Neuronal stem cell (in vitro differentiated cells): ENCODE results near the gene ICAM1.
A peak's percentile ranks its signal among the peaks of the same experiment; 100 is the strongest.
"Not testable (repeated sequence)": the region's sequence is repeated elsewhere in the genome, so short reads cannot be mapped to it uniquely, and the experiment has no call there.

ENCODE experiments used
- DNase-seq: peaks from one replicate; pipeline ENCODE4 v3.0.0-alpha.2; 2013; ENCODE audit warnings: low spot score
- H2AFZ ChIP-seq: one replicate; pipeline ENCODE4 v1.6.1; 2013; ENCODE audit warnings: mild to moderate bottlenecking, low read length, inconsistent platforms
- H2AK5ac ChIP-seq: 2 replicates; pipeline ENCODE4 v1.6.1; 2013; ENCODE audit warnings: low read depth, mild to moderate bottlenecking, inconsistent platforms, low read length, moderate library complexity, mixed read lengths
- H2BK120ac ChIP-seq: 2 replicates; pipeline ENCODE4 v1.6.1; 2013; ENCODE audit warnings: low read depth, mild to moderate bottlenecking, inconsistent platforms, low read length, moderate library complexity, mixed read lengths
- H2BK12ac ChIP-seq: one replicate; pipeline ENCODE4 v1.6.1; 2013; ENCODE audit warnings: low read length, inconsistent platforms
- H2BK15ac ChIP-seq: 2 replicates; pipeline ENCODE4 v1.6.1; 2013; ENCODE audit warnings: mild to moderate bottlenecking, low read length, inconsistent platforms, mixed read lengths
- H2BK5ac ChIP-seq: one replicate; pipeline ENCODE4 v1.6.1; 2013; ENCODE audit warnings: inconsistent platforms, mild to moderate bottlenecking, low read length, moderate library complexity
- H3K14ac ChIP-seq: one replicate; pipeline ENCODE4 v1.6.1; 2013; ENCODE audit warnings: low read length, inconsistent platforms
- H3K18ac ChIP-seq: 2 replicates; pipeline ENCODE4 v1.6.1; 2013; ENCODE audit warnings: low read length, inconsistent platforms
- H3K23ac ChIP-seq: 2 replicates; pipeline ENCODE4 v1.6.1; 2013; ENCODE audit warnings: low read depth, mild to moderate bottlenecking, mixed read lengths, low read length, inconsistent platforms; ENCODE audit not compliant: poor library complexity
- H3K27ac ChIP-seq: replicated peaks from 3 replicates; pipeline ENCODE4 v1.5.1; 2013; ENCODE audit warnings: low read length, inconsistent platforms
- H3K27me3 ChIP-seq, 3 experiments: 2 replicates each; pipeline ENCODE4 v1.6.1; 2013; ENCODE audit warnings: low read length in 3 of 3, mild to moderate bottlenecking in 2 of 3, inconsistent platforms in 1 of 3, low read depth in 1 of 3, mixed read lengths in 1 of 3, moderate library complexity in 1 of 3; ENCODE audit not compliant: control insufficient read depth in 3 of 3, insufficient read depth in 3 of 3
- H3K36me3 ChIP-seq, 2 donors: replicated peaks in 1 of 2; 2 replicates each; pipeline ENCODE4 v1.6.1; 2013; ENCODE audit warnings: low read length in 2 of 2; ENCODE audit not compliant: control insufficient read depth in 2 of 2, insufficient read depth in 2 of 2
- H3K4ac ChIP-seq: 2 replicates; pipeline ENCODE4 v1.6.1; 2013; ENCODE audit warnings: inconsistent platforms, mild to moderate bottlenecking, low read length, moderate library complexity
- H3K4me1 ChIP-seq, 2 donors: 1 replicate in 1 of 2; 2 replicates in 1 of 2; pipeline ENCODE4 v1.6.1; 2013; ENCODE audit warnings: low read length in 2 of 2, low read depth in 1 of 2; ENCODE audit not compliant: control insufficient read depth in 2 of 2, insufficient read depth in 1 of 2
- H3K4me2 ChIP-seq: one replicate; pipeline ENCODE4 v1.6.1; 2013; ENCODE audit warnings: mild to moderate bottlenecking, low read length, inconsistent platforms; ENCODE audit not compliant: insufficient read depth, poor library complexity, severe bottlenecking
- H3K4me3 ChIP-seq, 2 donors: 2 replicates each; pipeline ENCODE4 v1.5.1; 2013; ENCODE audit warnings: low read length in 2 of 2, mild to moderate bottlenecking in 2 of 2, inconsistent platforms in 1 of 2, moderate library complexity in 1 of 2
- H3K79me1 ChIP-seq: one replicate; pipeline ENCODE4 v1.6.1; 2013; ENCODE audit warnings: low read depth, mild to moderate bottlenecking, inconsistent platforms, low read length, moderate library complexity
- H3K9ac ChIP-seq: one replicate; pipeline ENCODE4 v1.6.1; 2013; ENCODE audit warnings: mild to moderate bottlenecking, low read depth, low read length, inconsistent platforms; ENCODE audit not compliant: poor library complexity
- H3K9me3 ChIP-seq, 2 donors: replicated peaks in 1 of 2; 2 replicates each; pipeline versions ENCODE3 to v1.6.1; 2013; ENCODE audit warnings: low read length in 2 of 2, mild to moderate bottlenecking in 2 of 2, inconsistent platforms in 1 of 2, low read depth in 1 of 2, mixed read lengths in 1 of 2, moderate library complexity in 1 of 2; ENCODE audit not compliant: control insufficient read depth in 2 of 2, insufficient read depth in 1 of 2
- H4K8ac ChIP-seq: one replicate; pipeline ENCODE4 v1.6.1; 2013; ENCODE audit warnings: low read depth, mild to moderate bottlenecking, inconsistent platforms, low read length, moderate library complexity
- H4K91ac ChIP-seq: one replicate; pipeline ENCODE4 v1.6.1; 2013; ENCODE audit warnings: low read length, low read depth, mild to moderate bottlenecking, inconsistent platforms; ENCODE audit not compliant: poor library complexity
- WGBS, 2 donors: extraction: QIAGEN DNeasy Blood & Tissue Kit; methylation state at CpG; one replicate each; pipeline ENCODE4 v1.1.7; 2013; ENCODE audit warnings: missing lambda C conversion rate in 2 of 2, mixed read lengths in 1 of 2; ENCODE audit not compliant: insufficient read length in 2 of 2, insufficient replicate concordance in 1 of 2; ENCODE audit errors: extremely low coverage in 2 of 2; 5-methylcytosine and 5-hydroxymethylcytosine counted together

The ICAM1 gene

GRCh38 chr19:10231612-10232228 is 39.2 kb upstream of the ICAM1 start:
- H3K27me3 ChIP-seq: no peaks in the 10 kb centered on the region
- peaks cover 8 to 22% of the 10 kb centered on the region in 2 donors for H3K4me1 ChIP-seq
- peak overlapping the region; percentile 98 for H2AFZ ChIP-seq
- H2BK15ac ChIP-seq: peak overlapping the region; percentile 45
- H2BK12ac ChIP-seq: peak overlapping the region; percentile 34
- H2BK5ac ChIP-seq: no peak overlapping the region
- no peak overlapping the region for H3K9ac ChIP-seq
- H3K23ac ChIP-seq: no peak overlapping the region
- no peak overlapping the region for H3K14ac ChIP-seq
- no peak overlapping the region for H3K27ac ChIP-seq
- H2AK5ac ChIP-seq: peak overlapping the region; percentile 47
- H2BK120ac ChIP-seq: no peak overlapping the region
- no peaks in the 10 kb centered on the region for H3K9me3 ChIP-seq
- H3K79me1 ChIP-seq: peaks cover 14% of the 10 kb centered on the region
- no CpG with 5 or more reads among the region's 8 CpGs for WGBS, 2 donors
- peak overlapping the region; percentile 57 to 92 for H3K4me3 ChIP-seq
- no peak overlapping the region for H4K8ac ChIP-seq
- peaks cover 0 to 4% of the 10 kb centered on the region in 2 donors for H3K36me3 ChIP-seq
- peak overlapping the region; percentile 30 for H4K91ac ChIP-seq
- no peak for DNase-seq
- no peak overlapping the region for H3K18ac ChIP-seq
- H3K4me2 ChIP-seq: peak overlapping the region; percentile 91
- no peak overlapping the region for H3K4ac ChIP-seq

DNA sequence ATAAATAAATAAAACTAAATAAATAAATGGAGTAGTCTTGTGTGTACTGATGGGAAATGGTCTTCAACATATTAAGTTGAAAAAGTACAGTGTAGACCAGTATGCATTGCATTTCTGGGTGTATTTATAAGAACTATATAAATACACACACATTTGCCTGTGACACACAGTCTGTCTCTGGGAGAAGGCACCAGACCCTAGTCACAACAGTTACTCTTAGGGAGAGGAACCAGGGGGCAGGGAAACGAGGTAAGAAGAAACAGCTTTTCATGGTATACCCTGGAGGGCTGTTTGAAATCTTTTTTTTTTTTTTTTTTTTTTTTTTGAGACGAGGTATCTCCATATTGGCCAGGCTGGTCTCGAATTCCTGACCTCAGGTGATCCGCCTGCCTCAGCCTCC is 37.0 kb upstream of the ICAM1 start:
- Histone ChIP-seq H2BK5ac (no peak overlapping the region), H2AFZ (no peak overlapping the region), H3K4me1 (peaks cover 4 to 16% of the 10 kb centered on the region in 2 donors), H3K27me3 (no peaks in the 10 kb centered on the region), H3K4me3 (no peak overlapping the region), H4K8ac (no peak overlapping the region), H3K9me3 (no peaks in the 10 kb centered on the region), H3K18ac (no peak overlapping the region), H3K23ac (no peak overlapping the region), H3K27ac (no peak overlapping the region), H4K91ac (no peak overlapping the region), H3K4ac (no peak overlapping the region), H3K14ac (no peak overlapping the region), H3K9ac (no peak overlapping the region), H3K4me2 (no peak overlapping the region), H3K36me3 (no peaks in the 10 kb centered on the region), H2BK120ac (no peak overlapping the region), H2AK5ac (no peak overlapping the region), H3K79me1 (peaks cover 9% of the 10 kb centered on the region), H2BK15ac (no peak overlapping the region), H2BK12ac (no peak overlapping the region)
- DNase-seq: no peak
- WGBS, 2 donors: no CpG with 5 or more reads among the region's 4 CpGs

DNA sequence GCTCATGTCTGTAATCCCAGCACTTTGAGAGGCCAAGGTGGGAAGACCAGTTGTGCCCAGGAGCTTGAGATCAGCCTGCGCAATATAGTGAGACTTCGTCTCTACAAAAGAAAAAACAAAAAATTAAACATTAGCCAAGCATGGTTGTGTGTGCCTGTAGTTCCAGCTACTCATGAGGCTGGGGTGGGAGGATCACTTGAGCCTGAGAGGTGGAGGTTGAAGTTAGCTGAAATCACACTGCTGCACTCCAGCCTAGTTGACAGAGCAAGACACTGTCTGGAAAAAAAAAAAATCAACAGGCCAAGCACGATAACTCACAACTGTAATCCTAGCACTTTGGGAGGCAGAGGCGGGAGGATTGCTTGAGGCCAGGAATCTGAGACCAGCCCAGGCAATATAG is 35.9 kb upstream of the ICAM1 start:
- Histone ChIP-seq H3K23ac (no peak overlapping the region), H2AK5ac (no peak overlapping the region), H3K9me3 (no peaks in the 10 kb centered on the region), H3K4me3 (no peak overlapping the region), H3K36me3 (no peaks in the 10 kb centered on the region), H3K18ac (no peak overlapping the region), H3K27ac (no peak overlapping the region), H2BK5ac (no peak overlapping the region), H3K4me1 (peaks cover 0 to 11% of the 10 kb centered on the region in 2 donors), H2BK15ac (no peak overlapping the region), H3K9ac (no peak overlapping the region), H3K79me1 (peaks cover 9% of the 10 kb centered on the region), H3K27me3 (no peaks in the 10 kb centered on the region), H3K4me2 (no peak overlapping the region), H3K4ac (no peak overlapping the region), H2BK120ac (no peak overlapping the region), H4K8ac (no peak overlapping the region), H4K91ac (no peak overlapping the region), H3K14ac (no peak overlapping the region), H2AFZ (no peak overlapping the region), H2BK12ac (no peak overlapping the region)
- WGBS, 2 donors: no CpG with 5 or more reads among the region's 4 CpGs
- DNase-seq: no peak

GRCh38 chr19:10235409-10235808 is 35.5 kb upstream of the ICAM1 start:
- not testable (repeated sequence) for H3K23ac ChIP-seq, H3K4me3 ChIP-seq, H3K18ac ChIP-seq, DNase-seq, H3K79me1 ChIP-seq, H3K9me3 ChIP-seq, H3K14ac ChIP-seq, H2BK120ac ChIP-seq, H3K36me3 ChIP-seq, H2BK5ac ChIP-seq, H4K8ac ChIP-seq, H3K4me2 ChIP-seq, H4K91ac ChIP-seq, H3K9ac ChIP-seq, H3K27me3 ChIP-seq, H3K27ac ChIP-seq, H2BK15ac ChIP-seq, H2AK5ac ChIP-seq, H2AFZ ChIP-seq, H3K4ac ChIP-seq, H2BK12ac ChIP-seq
- peaks cover 0 to 11% of the 10 kb centered on the region in 2 donors for H3K4me1 ChIP-seq
- WGBS, 2 donors: no CpG with 5 or more reads among the region's 7 CpGs
